ENCODE measurements around the gene PCOLCE2.

The PCOLCE2 gene

DNA sequence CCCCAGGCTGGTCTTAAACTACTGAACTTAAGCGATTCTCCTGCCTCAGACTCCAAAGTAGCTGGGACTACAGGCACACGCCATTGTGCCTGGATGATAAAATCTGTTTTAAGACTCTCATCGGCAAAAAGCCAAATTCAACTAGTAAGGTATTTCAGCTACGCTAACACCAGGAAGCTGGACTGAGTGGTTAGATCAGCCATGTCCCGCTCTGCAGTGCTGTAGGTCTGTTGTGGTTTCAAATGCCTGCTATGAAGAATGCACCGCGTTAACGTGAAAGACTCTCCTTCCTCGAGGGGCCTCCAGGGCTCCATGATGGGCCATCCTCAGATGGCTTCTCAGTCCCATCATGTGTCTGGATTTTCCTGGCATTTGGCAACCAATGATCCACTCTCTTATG, 70.2 kb downstream of the PCOLCE2 start (continued):
- TF ChIP-seq, protein P1, sequence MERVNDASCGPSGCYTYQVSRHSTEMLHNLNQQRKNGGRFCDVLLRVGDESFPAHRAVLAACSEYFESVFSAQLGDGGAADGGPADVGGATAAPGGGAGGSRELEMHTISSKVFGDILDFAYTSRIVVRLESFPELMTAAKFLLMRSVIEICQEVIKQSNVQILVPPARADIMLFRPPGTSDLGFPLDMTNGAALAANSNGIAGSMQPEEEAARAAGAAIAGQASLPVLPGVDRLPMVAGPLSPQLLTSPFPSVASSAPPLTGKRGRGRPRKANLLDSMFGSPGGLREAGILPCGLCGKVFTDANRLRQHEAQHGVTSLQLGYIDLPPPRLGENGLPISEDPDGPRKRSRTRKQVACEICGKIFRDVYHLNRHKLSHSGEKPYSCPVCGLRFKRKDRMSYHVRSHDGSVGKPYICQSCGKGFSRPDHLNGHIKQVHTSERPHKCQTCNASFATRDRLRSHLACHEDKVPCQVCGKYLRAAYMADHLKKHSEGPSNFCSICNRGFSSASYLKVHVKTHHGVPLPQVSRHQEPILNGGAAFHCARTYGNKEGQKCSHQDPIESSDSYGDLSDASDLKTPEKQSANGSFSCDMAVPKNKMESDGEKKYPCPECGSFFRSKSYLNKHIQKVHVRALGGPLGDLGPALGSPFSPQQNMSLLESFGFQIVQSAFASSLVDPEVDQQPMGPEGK (CRISPR knock-in tag; IDR thresholded peaks at IDR 0.05; ENCODE audit: borderline replicate concordance) = no peak

DNA sequence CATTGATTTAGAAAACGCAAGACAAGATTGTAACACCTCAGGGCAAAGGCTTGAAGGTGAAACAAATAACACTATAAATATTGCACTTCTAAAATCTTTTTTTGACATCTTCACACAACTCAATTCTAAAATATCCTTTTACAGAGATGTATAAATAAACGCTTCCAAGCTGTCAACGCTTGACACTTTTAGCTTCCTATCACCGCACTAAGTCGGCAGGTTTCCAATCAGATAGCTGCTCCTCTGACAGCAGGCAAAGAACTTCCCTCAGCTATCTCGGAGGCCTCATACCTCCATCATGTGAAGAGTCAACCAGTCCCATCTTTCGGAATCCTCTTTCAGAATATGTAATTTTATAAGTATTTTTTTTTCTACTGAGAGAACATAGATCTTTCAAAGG, 71.0 kb downstream of the PCOLCE2 start:
- TF ChIP-seq ISL1 (CRISPR knock-in tag; IDR thresholded peaks at IDR 0.05) (no peak), ARNTL (CRISPR knock-in tag; IDR thresholded peaks at IDR 0.05; ENCODE audit: borderline replicate concordance, low read depth) (no peak), CSDC2 (CRISPR knock-in tag; IDR thresholded peaks at IDR 0.05) (no peak), ZC3H10 (CRISPR knock-in tag; IDR thresholded peaks at IDR 0.05) (no peak), SNAI2 (CRISPR knock-in tag; IDR thresholded peaks at IDR 0.05) (no peak), ZNF565 (CRISPR knock-in tag; conservative IDR thresholded peaks at IDR 0.05; ENCODE audit: low read depth) (no peak), GLIS3 (CRISPR knock-in tag; IDR thresholded peaks at IDR 0.05) (no peak), TOX (CRISPR knock-in tag; IDR thresholded peaks at IDR 0.05; ENCODE audit: borderline replicate concordance) (no peak), BACH2 (CRISPR knock-in tag; IDR thresholded peaks at IDR 0.05; ENCODE audit: borderline replicate concordance) (no peak), ZNF8 (CRISPR knock-in tag; IDR thresholded peaks at IDR 0.05) (no peak), OSR1 (CRISPR knock-in tag; IDR thresholded peaks at IDR 0.05) (no peak), TCF4 (CRISPR knock-in tag; IDR thresholded peaks at IDR 0.05; ENCODE audit: borderline replicate concordance) (no peak), ZFP30 (CRISPR knock-in tag; IDR thresholded peaks at IDR 0.05) (no peak), ZNF70 (CRISPR knock-in tag; IDR thresholded peaks at IDR 0.05) (no peak)
- TF ChIP-seq, protein P2, sequence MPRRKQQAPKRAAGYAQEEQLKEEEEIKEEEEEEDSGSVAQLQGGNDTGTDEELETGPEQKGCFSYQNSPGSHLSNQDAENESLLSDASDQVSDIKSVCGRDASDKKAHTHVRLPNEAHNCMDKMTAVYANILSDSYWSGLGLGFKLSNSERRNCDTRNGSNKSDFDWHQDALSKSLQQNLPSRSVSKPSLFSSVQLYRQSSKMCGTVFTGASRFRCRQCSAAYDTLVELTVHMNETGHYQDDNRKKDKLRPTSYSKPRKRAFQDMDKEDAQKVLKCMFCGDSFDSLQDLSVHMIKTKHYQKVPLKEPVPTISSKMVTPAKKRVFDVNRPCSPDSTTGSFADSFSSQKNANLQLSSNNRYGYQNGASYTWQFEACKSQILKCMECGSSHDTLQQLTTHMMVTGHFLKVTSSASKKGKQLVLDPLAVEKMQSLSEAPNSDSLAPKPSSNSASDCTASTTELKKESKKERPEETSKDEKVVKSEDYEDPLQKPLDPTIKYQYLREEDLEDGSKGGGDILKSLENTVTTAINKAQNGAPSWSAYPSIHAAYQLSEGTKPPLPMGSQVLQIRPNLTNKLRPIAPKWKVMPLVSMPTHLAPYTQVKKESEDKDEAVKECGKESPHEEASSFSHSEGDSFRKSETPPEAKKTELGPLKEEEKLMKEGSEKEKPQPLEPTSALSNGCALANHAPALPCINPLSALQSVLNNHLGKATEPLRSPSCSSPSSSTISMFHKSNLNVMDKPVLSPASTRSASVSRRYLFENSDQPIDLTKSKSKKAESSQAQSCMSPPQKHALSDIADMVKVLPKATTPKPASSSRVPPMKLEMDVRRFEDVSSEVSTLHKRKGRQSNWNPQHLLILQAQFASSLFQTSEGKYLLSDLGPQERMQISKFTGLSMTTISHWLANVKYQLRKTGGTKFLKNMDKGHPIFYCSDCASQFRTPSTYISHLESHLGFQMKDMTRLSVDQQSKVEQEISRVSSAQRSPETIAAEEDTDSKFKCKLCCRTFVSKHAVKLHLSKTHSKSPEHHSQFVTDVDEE (CRISPR knock-in tag; IDR thresholded peaks at IDR 0.05) = no peak
- TF ChIP-seq, protein P3, sequence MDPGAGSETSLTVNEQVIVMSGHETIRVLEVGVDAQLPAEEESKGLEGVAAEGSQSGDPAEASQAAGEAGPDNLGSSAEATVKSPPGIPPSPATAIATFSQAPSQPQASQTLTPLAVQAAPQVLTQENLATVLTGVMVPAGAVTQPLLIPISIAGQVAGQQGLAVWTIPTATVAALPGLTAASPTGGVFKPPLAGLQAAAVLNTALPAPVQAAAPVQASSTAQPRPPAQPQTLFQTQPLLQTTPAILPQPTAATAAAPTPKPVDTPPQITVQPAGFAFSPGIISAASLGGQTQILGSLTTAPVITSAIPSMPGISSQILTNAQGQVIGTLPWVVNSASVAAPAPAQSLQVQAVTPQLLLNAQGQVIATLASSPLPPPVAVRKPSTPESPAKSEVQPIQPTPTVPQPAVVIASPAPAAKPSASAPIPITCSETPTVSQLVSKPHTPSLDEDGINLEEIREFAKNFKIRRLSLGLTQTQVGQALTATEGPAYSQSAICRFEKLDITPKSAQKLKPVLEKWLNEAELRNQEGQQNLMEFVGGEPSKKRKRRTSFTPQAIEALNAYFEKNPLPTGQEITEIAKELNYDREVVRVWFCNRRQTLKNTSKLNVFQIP (CRISPR knock-in tag; IDR thresholded peaks at IDR 0.05; ENCODE audit: borderline replicate concordance, low read depth) = no peak
- TF ChIP-seq, protein P1 (CRISPR knock-in tag; IDR thresholded peaks at IDR 0.05; ENCODE audit: borderline replicate concordance) = no peak
- no peak for ATAC-seq

DNA sequence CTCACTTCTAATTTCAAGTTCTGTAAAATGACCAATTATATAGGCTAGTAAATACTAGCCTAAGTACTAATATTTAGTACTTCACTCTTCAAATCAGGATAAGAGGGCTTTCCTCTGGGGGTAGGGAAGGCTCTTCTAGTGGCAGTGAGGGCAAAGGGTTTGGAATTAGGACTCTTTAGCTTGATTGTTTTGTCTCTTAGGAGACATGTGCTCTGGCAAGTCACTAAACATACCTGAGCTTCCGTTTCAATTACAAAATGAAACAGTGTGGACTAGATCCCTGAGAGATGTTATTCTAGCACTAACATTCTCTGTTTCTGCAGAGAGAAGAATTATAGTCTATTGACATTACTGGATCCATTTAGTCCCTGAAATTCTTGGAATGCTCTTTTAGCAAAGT, 71.5 kb downstream of the PCOLCE2 start:
- no peak for ATAC-seq
- TF ChIP-seq CSDC2 (CRISPR knock-in tag; IDR thresholded peaks at IDR 0.05) = no peak
- TF ChIP-seq, protein P4, sequence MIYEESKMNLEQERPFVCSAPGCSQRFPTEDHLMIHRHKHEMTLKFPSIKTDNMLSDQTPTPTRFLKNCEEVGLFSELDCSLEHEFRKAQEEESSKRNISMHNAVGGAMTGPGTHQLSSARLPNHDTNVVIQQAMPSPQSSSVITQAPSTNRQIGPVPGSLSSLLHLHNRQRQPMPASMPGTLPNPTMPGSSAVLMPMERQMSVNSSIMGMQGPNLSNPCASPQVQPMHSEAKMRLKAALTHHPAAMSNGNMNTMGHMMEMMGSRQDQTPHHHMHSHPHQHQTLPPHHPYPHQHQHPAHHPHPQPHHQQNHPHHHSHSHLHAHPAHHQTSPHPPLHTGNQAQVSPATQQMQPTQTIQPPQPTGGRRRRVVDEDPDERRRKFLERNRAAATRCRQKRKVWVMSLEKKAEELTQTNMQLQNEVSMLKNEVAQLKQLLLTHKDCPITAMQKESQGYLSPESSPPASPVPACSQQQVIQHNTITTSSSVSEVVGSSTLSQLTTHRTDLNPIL (CRISPR knock-in tag; IDR thresholded peaks at IDR 0.05; ENCODE audit: low read depth) = no peak
- TF ChIP-seq, protein P3 (CRISPR knock-in tag; IDR thresholded peaks at IDR 0.05; ENCODE audit: borderline replicate concordance, low read depth) = no peak
- TF ChIP-seq, protein P1 (CRISPR knock-in tag; IDR thresholded peaks at IDR 0.05; ENCODE audit: borderline replicate concordance) = no peak

All from SK-N-SH treated with all-trans-retinoic acid at 6 μM for 48 hours (cell line).